Stimulated activated CD4-positive, alpha-beta T cell treated with anti-CD3 and anti-CD28 coated beads, Interleukin-12 subunit alpha, Interleukin-12 subunit beta, amount 100 ng/mL, for 4 hours (primary cell): ENCODE measurements around the gene EPHA5.

Experiments
- DNase-seq: peaks from one replicate; pipeline ENCODE4 v3.0.0-alpha.2; 2020

The EPHA5 gene

GRCh38 chr4:65670331-65671031, at the start of gene EPHA5:
TSS of gene EPHA5 (minus strand) at chr4:65670489. CDS start at chr4:65669742, 747 bp downstream.
- no peak for DNase-seq

DNA sequence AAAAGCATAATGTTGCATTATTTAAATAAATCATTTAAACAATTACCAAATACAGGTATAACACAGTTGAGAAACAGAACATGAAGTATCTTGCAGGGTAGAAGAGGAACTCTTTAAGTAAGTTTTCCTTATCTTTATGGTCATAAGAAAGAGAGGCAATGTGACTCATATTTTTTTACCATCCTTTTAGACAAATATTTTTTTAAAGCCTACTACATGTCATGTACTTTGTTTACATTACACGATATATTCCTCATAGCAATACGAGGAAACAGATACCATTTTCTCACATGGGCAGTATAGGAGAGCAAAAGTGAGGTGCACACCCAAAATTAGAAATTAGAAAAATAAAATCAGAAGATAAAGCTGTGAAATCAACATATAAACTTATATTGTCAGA, 49.3 kb upstream of the EPHA5 start:
- no peak for DNase-seq

GRCh38 chr4:65698631-65699030, 28.3 kb upstream of the EPHA5 start:
- no peak for DNase-seq

DNA sequence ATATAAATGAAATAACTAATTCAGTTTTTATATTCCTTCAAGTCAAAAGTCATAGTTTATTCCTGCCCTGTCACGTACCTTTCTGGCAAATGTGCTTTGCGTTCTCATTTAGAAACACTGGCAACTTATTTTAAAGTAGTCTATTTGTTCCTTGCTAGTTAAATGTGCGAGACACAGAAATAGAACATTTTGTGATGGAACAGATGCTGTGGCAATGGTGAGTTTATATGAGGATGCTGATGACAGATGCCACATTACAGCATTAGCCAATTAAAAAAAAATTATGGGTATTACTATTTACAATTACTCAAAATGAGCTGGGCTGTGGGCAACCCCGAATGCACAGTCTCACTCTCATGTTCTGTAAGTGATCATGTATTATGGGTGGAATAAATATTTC, 26.1 kb upstream of the EPHA5 start:
- no peak for DNase-seq

- DNase-seq, result no peak
These were observed 1.1 kb upstream of the EPHA5 start for GRCh38 chr4:65671372-65671771.

DNA sequence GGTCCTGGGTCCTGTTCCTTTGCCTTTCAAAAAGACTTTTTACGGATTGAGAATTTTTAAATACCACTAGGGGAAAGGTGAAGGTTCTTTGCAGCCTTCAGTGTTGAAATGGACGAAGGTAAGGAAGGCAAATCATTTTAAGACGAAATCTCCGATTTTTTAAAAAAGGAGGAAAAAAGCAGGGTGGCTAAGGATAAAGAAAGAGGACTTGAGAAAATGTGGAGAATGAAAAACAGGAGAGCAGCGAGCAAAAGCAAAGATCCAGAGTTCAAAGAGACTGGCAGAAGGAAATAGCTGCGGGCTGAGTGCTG, 314 bp downstream of the EPHA5 start:
- DNase-seq, result no peak

GRCh38 chr4:65669111-65670019, 924 bp downstream of the EPHA5 start:
- no peak for DNase-seq

GRCh38 chr4:65668201-65669089, 1.8 kb downstream of the EPHA5 start:
- DNase-seq, result no peak

DNA sequence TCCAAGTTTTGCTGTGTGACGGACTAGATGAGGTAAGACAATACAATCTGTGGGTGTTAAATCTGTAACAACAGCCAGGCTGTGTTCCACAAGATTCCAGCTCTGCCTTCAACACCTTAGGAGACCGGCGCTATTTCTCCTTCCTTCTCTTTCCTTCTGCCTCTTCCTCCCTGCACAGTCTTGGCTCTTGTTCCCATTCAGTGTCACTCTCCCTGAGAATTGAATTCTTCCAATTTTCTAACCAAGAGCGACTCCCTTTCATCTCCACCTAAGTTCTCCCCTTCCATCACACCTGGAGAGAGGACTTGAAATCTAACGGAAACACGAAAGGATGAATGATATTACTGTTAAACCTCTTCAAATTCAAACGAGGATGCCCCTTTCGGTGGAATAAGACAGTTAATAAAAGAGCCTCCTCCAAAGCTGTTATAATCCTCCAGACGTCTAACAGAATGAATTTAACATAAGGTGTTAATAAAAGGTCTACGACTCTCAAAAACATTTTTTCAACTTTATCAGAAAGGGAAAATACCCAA, 2.7 kb downstream of the EPHA5 start:
- no peak for DNase-seq

DNA sequence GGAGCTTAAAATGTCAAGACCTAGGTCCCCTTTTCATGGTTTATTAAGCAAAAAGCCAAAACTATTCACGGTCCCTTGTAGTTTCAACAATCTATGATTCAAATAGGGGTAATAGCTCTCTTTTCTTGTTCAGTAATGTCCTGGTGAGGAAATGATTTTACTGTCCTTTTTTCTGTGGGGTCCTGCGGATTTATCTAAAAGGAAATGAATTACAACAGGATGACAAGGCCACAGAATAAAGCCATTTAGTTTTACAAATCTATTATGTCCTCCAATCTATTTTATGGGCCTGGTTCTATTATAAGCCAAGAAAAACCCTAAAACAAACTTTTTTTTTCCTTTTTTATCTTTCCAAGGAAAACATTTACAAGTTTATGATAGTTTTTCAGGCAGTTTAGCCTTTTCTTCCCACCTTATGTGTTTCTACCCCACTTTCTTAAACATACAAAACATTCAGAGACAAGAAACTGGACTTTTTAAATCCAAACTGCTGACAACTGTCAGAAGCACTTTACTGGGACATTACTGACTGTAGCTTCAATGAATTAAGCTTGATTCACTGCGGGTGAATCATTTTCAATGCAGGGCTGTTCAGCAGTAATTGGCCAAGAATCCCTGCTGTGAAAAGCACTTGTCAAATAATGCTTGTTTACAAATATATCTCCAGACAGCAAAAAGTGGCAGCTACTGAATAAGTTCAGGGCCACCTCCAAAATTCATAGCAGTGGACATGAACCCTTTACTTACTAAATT, 4.3 kb downstream of the EPHA5 start:
- no peak for DNase-seq

- no peak for DNase-seq
These were observed 8.8 kb downstream of the EPHA5 start for GRCh38 chr4:65661471-65661870.

DNA sequence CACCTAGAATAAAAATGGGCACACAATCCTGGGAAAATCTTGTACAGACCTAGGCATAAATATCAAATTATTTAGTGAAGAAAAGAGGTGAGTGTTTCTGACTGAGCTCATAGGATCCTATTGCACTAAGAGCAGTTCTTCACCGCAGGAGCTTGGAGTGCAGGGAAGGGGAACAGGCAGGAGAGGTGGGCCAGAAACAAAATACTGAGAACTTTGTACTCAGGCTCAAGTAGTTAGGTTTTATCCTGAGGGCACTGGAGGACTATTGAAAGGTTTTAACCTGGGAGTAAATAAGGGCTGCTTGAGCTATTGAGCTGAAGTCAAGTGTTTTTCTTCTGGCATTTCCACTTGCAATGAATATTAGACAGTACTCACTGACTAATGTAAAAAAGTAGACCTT, 12.2 kb downstream of the EPHA5 start:
- no peak for DNase-seq

- DNase-seq, result no peak
These were observed 14.3 kb downstream of the EPHA5 start for GRCh38 chr4:65656008-65656407.

GRCh38 chr4:65654976-65655375, 15.3 kb downstream of the EPHA5 start:
- DNase-seq, result no peak

- DNase-seq, result no peak
These were observed 16.4 kb downstream of the EPHA5 start for GRCh38 chr4:65653740-65654361.

DNA sequence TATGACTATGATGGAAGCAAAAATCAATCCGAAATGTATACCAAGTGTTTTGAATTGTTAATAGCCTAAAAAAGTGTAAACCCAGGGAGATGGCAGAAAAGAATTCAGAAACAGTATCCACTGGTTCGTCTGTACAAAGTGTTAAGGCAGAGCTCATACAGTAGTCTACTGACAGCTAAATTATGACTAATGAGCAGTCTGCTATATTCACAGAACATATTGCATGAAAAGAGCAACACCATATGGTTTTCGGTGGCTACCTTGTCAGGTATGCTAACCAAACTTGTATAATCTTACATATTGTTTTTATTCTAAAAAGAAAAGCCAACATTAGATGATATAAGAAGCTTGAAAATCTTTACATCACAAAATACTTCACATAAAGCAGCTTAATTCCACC, 18.5 kb downstream of the EPHA5 start:
- no peak for DNase-seq

GRCh38 chr4:65651031-65651430, 19.3 kb downstream of the EPHA5 start:
- DNase-seq, result no peak

GRCh38 chr4:65646136-65646535, 24.2 kb downstream of the EPHA5 start:
- no peak for DNase-seq

GRCh38 chr4:65645185-65645584, 25.1 kb downstream of the EPHA5 start:
- DNase-seq, result no peak

- DNase-seq, result no peak
These were observed 35.1 kb downstream of the EPHA5 start for GRCh38 chr4:65635051-65635821.

DNA sequence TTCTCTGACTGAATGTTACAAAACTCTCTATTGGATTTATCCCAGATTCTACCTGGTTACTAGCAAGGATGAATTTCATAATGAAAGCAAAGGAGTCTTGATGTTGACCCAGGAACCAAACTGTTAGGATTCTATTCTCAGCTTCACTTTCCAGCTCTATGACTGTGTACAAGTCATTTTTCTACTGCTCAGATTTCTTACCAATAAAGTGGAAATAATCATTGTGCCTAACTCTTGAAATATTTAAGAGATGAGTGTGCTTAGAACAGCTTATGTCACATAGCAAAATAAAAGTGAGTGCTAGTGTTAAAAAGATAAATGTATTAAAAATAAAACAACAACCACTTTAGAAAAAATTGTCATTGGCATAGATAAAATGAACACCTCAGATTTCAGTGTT, 45.6 kb downstream of the EPHA5 start:
- no peak for DNase-seq
